H9 (cell line): ENCODE data around the gene ADPRH. TPM values are rescaled to one million over a fixed set of nuclear protein-coding genes. Genes with fewer than 3 reads are reported as not detected.

Experiments used
- DNase-seq: peaks from one replicate; pipeline ENCODE4 v3.0.0-alpha.2; 2017
- H2AFZ ChIP-seq: one replicate; pipeline ENCODE4 v1.6.1; 2013; ENCODE audit warnings: mild to moderate bottlenecking, low read length, control low read depth, moderate library complexity
- H2AK5ac ChIP-seq: 2 replicates; pipeline ENCODE4 v1.6.1; 2013; ENCODE audit warnings: low read length, control low read depth, mixed read lengths; ENCODE audit not compliant: insufficient read length
- H2BK120ac ChIP-seq: one replicate; pipeline ENCODE4 v1.6.1; 2013; ENCODE audit warnings: low read depth, mild to moderate bottlenecking, low read length, control low read depth, inconsistent platforms; ENCODE audit not compliant: poor library complexity, severe bottlenecking
- H2BK12ac ChIP-seq: 2 replicates; pipeline ENCODE4 v1.6.1; 2013; ENCODE audit warnings: low read length, control low read depth, mixed read lengths, low read depth; ENCODE audit not compliant: insufficient read length
- H2BK15ac ChIP-seq: 2 replicates; pipeline ENCODE4 v1.6.1; 2013; ENCODE audit warnings: low read depth, low read length, control low read depth
- H2BK20ac ChIP-seq: one replicate; pipeline ENCODE4 v1.6.1; 2013; ENCODE audit warnings: low read depth, mild to moderate bottlenecking, low read length, control low read depth, inconsistent platforms; ENCODE audit not compliant: poor library complexity, severe bottlenecking
- H2BK5ac ChIP-seq: 2 replicates; pipeline ENCODE4 v1.6.1; 2013; ENCODE audit warnings: low read length, control low read depth, mixed read lengths; ENCODE audit not compliant: insufficient read length
- H3K14ac ChIP-seq: 2 replicates; pipeline ENCODE4 v1.6.1; 2013; ENCODE audit warnings: low read length, control low read depth; ENCODE audit not compliant: insufficient read depth
- H3K18ac ChIP-seq: 2 replicates; pipeline ENCODE4 v1.6.1; 2013; ENCODE audit warnings: low read depth, mild to moderate bottlenecking, mixed read lengths, low read length, control low read depth; ENCODE audit not compliant: insufficient read length
- H3K23ac ChIP-seq: 2 replicates; pipeline ENCODE4 v1.6.1; 2013; ENCODE audit warnings: low read length, control low read depth, mixed read lengths, low read depth; ENCODE audit not compliant: insufficient read length
- H3K23me2 ChIP-seq: 2 replicates; pipeline ENCODE4 v1.6.1; 2013; ENCODE audit warnings: low read depth, mild to moderate bottlenecking, mixed read lengths, low read length, control low read depth; ENCODE audit not compliant: insufficient read length, poor library complexity, severe bottlenecking
- H3K27ac ChIP-seq: 2 replicates; pipeline ENCODE4 v1.5.1; 2013; ENCODE audit warnings: low read length, control low read depth, mixed read lengths, low read depth; ENCODE audit not compliant: insufficient read length
- H3K27me3 ChIP-seq: 2 replicates; pipeline ENCODE4 v1.6.1; 2013; ENCODE audit warnings: low read length, control low read depth, inconsistent platforms; ENCODE audit not compliant: insufficient read depth
- H3K4ac ChIP-seq: 2 replicates; pipeline ENCODE4 v1.6.1; 2013; ENCODE audit warnings: low read depth, mild to moderate bottlenecking, control low read depth, inconsistent platforms, low read length, moderate library complexity
- H3K4me1 ChIP-seq: 2 replicates; pipeline ENCODE4 v1.6.1; 2013; ENCODE audit warnings: low read length, control low read depth, inconsistent platforms; ENCODE audit not compliant: insufficient read depth
- H3K4me2 ChIP-seq: 2 replicates; pipeline ENCODE4 v1.6.1; 2013; ENCODE audit warnings: low read length, control low read depth, mixed read lengths; ENCODE audit not compliant: insufficient read length, insufficient read depth
- H3K56ac ChIP-seq: 2 replicates; pipeline ENCODE4 v1.6.1; 2013; ENCODE audit warnings: low read depth, mild to moderate bottlenecking, mixed read lengths, low read length, control low read depth; ENCODE audit not compliant: insufficient read length
- H3K79me1 ChIP-seq: 2 replicates; pipeline ENCODE4 v1.6.1; 2013; ENCODE audit warnings: low read depth, mild to moderate bottlenecking, moderate library complexity, low read length, control low read depth, inconsistent platforms; ENCODE audit not compliant: insufficient read depth, poor library complexity, severe bottlenecking
- H3K79me2 ChIP-seq: 2 replicates; pipeline ENCODE4 v1.6.1; 2013; ENCODE audit warnings: low read length, control low read depth, inconsistent platforms; ENCODE audit not compliant: insufficient read depth
- H3K9ac ChIP-seq: 2 replicates; pipeline ENCODE4 v1.6.1; 2013; ENCODE audit warnings: low read length, control low read depth, mixed read lengths; ENCODE audit not compliant: insufficient read length; ENCODE audit errors: extremely low read depth
- H3K9me3 ChIP-seq: one replicate; pipeline ENCODE4 v1.6.1; 2013; ENCODE audit warnings: low read depth, low read length, inconsistent platforms; ENCODE audit not compliant: control insufficient read depth
- H3T11ph ChIP-seq: one replicate; pipeline ENCODE4 v1.6.1; 2013; ENCODE audit warnings: mild to moderate bottlenecking, low read length, control low read depth, inconsistent platforms
- H4K20me1 ChIP-seq: one replicate; pipeline ENCODE4 v1.6.1; 2013; ENCODE audit not compliant: control insufficient read depth, insufficient read length, insufficient read depth
- H4K5ac ChIP-seq: 2 replicates; pipeline ENCODE4 v1.6.1; 2013; ENCODE audit warnings: low read depth, mild to moderate bottlenecking, mixed read lengths, low read length, control low read depth; ENCODE audit not compliant: insufficient read length
- H4K8ac ChIP-seq: replicated peaks from 2 replicates; pipeline ENCODE4 v1.6.1; 2013; ENCODE audit warnings: low read length, control low read depth, mixed read lengths, low read depth; ENCODE audit not compliant: insufficient read length
- H4K91ac ChIP-seq: 2 replicates; pipeline ENCODE4 v1.6.1; 2013; ENCODE audit warnings: low read depth, mild to moderate bottlenecking, moderate library complexity, mixed read lengths, low read length, control low read depth; ENCODE audit not compliant: insufficient read length
- H3K27ac Mint-ChIP-seq, 3 experiments: 2 replicates in 2 of 3; 3 replicates in 1 of 3; pipeline ENCODE4 v1.8.0; 2020 to 2021; ENCODE audit warnings: mixed read lengths in 3 of 3, mild to moderate bottlenecking in 1 of 3, moderate library complexity in 1 of 3
- H3K27me3 Mint-ChIP-seq: 2 replicates; pipeline ENCODE4 v1.8.0; 2021; ENCODE audit warnings: low read depth, mild to moderate bottlenecking, moderate library complexity, mixed read lengths
- H3K36me3 Mint-ChIP-seq, 3 experiments: 2 replicates in 2 of 3; 3 replicates in 1 of 3; pipeline ENCODE4 v1.8.0; 2020 to 2021; ENCODE audit warnings: low read depth in 3 of 3, mixed read lengths in 3 of 3; ENCODE audit not compliant: insufficient read depth in 1 of 3
- H3K4me1 Mint-ChIP-seq, 2 experiments: 2 replicates each; pipeline ENCODE4 v1.8.0; 2020; ENCODE audit warnings: mixed read lengths in 2 of 2
- H3K4me3 Mint-ChIP-seq, 2 experiments: 2 replicates in 1 of 2; 3 replicates in 1 of 2; pipeline ENCODE4 v1.8.0; 2020 to 2021; ENCODE audit warnings: mild to moderate bottlenecking in 2 of 2, mixed read lengths in 2 of 2, moderate library complexity in 1 of 2
- H3K9me3 Mint-ChIP-seq, 2 experiments: 2 replicates in 1 of 2; 3 replicates in 1 of 2; pipeline ENCODE4 v1.8.0; 2020; ENCODE audit warnings: mild to moderate bottlenecking in 2 of 2, mixed read lengths in 2 of 2, moderate library complexity in 1 of 2
- CTCF ChIP-seq: fragments of 200-600 bp; sonication (generic); conservative IDR thresholded peaks from 3 replicates; pipeline ENCODE4 v1.8.0; 2021; ENCODE audit warnings: antibody characterized with exemption, mild to moderate bottlenecking
- WGBS: extraction: QIAGEN DNeasy Blood & Tissue Kit; methylation state at CpG from one replicate; pipeline ENCODE4 v1.1.7; 2013; ENCODE audit warnings: missing lambda C conversion rate, low lambda C conversion rate, mixed read lengths; ENCODE audit not compliant: insufficient read length; ENCODE audit errors: extremely low coverage; 5-methylcytosine and 5-hydroxymethylcytosine counted together
- total RNA-seq: library from RNA; stranded (reverse); gene quantifications from 2 replicates; pipeline ENCODE4 v1.2.1, GENCODE V29; 2021

Gene ADPRH
- total RNA-seq, 1 experiment from 2014 or later: 3.1 TPM

GRCh38 chr3:119601154-119601553 is 21.9 kb downstream of the ADPRH start:
- H3K4me1 Mint-ChIP-seq: peaks cover 10 to 15% of the 10 kb centered on the region in 2 experiments
- Histone ChIP-seq H2AK5ac (no peak overlapping the region), H3K18ac (no peak overlapping the region), H3K27ac (no peak overlapping the region), H3K79me2 (no peaks in the 10 kb centered on the region), H3K4me2 (no peak overlapping the region), H2BK120ac (no peak overlapping the region), H3K27me3 (no peaks in the 10 kb centered on the region), H4K20me1 (no peaks in the 10 kb centered on the region), H3K23me2 (no peaks in the 10 kb centered on the region), H2BK15ac (no peak overlapping the region), H3K79me1 (no peaks in the 10 kb centered on the region), H4K5ac (no peak overlapping the region), H4K91ac (no peak overlapping the region), H3K23ac (no peak overlapping the region), H3K4me1 (no peaks in the 10 kb centered on the region; the same call in 1 of the 2 replicates), H3K9me3 (no peaks in the 10 kb centered on the region), H3K14ac (no peak overlapping the region), H3K9ac (no peak overlapping the region), H2BK5ac (no peak overlapping the region), H2BK12ac (no peak overlapping the region), H4K8ac (no peak overlapping the region), H2BK20ac (no peak overlapping the region), H2AFZ (no peak overlapping the region), H3K4ac (no peak overlapping the region), H3K56ac (no peak overlapping the region), H3T11ph (no peak overlapping the region)
- H3K9me3 Mint-ChIP-seq: no peaks in the 10 kb centered on the region
- no peak for DNase-seq
- no peak overlapping the region for H3K27ac Mint-ChIP-seq
- H3K36me3 Mint-ChIP-seq: no peaks in the 10 kb centered on the region
- no peaks in the 10 kb centered on the region for H3K27me3 Mint-ChIP-seq
- no CpG with 5 or more reads among the region's 3 CpGs for WGBS
- H3K4me3 Mint-ChIP-seq: no peak overlapping the region
- no peak for TF ChIP-seq CTCF
